Measurements from ENCODE around the gene SEMA5B.

DNA sequence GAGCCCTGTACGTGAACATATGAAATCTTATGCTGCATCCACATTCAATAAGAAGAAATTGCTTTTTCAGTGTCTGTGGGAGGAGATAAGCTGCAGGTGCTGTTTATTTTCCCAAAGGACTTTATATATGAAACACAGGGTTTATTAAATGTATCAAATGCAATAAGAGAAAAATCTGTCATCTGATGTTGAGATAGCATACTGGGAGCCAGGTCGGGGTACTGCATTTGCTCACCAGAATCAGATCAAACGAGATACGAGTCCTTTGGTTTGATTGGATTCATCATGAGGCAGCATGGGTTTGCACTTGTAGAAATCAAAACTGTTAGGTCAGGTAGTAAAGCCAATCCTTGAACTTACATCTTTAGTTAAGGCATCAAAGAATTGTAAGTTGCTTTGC is 141.3 kb downstream of the SEMA5B start:
- TF ChIP-seq CTCF (IDR thresholded peaks at IDR 0.05) (no peak), POLR2A (IDR thresholded peaks at IDR 0.05) (no peak)
